Measurements from ENCODE around the gene TAS2R40. TPM values are rescaled to one million over a fixed set of nuclear protein-coding genes. Genes with fewer than 3 reads are reported as not detected.
"Not testable (repeated sequence)": the region's sequence is repeated elsewhere in the genome, so short reads cannot be mapped to it uniquely, and the experiment has no call there.

Gene TAS2R40
- not detected for polyA plus RNA-seq (ENCODE audit: insufficient read length)
- long read RNA-seq, donor 1 = 0 reads
- long read RNA-seq, donor 2 = 0 reads
- long read RNA-seq, donor 3 = 0 reads
- long read RNA-seq, donor 4 = 0 reads
- long read RNA-seq, donor 5 = 0 reads
- long read RNA-seq, donor 6 = 0 reads
- long read RNA-seq, donor 7 = 0 reads
- long read RNA-seq, donor 8 = 0 reads

- no peak for DNase-seq
Measured at GRCh38 chr7:143221737-143222136, at the start of gene TAS2R40. Gene TAS2R40, plus strand, starts transcription at chr7:143222037. Its CDS starts 42 bp downstream, at chr7:143222079.

DNA sequence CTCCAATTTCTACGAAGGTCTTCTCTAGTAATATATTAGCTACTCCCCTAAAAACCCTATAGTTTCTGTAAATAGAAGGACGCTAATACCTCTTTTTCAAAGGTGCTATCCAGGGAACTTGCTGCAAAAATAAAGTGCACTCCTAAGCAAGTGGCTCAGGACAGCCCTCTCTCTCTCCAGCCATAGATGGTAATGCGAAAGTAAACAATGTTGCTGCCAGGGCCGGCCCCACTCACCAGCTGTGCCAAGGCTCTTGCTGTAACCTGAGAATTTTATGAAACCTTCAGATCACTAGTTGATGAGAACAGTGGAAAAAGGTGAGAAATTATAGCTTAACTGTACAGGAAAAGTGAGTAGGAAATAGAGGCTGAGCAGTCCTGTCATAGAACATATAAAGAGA is 49.5 kb upstream of the TAS2R40 start:
- peak; percentile 5 for DNase-seq

DNA sequence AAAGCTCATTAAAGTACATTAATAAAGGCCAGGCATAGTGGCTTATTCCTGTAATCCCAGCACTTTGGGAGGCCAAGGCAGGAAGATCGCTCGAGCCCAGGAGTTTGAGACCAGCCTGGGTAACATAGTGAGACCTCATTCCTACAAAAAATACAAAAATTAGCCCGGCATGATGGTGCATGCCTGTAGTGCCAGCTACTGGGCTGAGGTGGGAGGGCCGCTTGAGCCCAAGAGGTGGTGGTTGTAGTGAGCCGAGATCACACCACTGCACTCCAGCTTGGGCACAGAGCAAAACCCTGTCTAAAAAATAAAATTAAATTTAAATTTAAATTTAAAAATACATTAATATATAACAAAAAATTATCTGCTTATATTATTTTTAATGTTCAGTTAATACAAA is 45.7 kb upstream of the TAS2R40 start:
- DNase-seq = no peak

DNA sequence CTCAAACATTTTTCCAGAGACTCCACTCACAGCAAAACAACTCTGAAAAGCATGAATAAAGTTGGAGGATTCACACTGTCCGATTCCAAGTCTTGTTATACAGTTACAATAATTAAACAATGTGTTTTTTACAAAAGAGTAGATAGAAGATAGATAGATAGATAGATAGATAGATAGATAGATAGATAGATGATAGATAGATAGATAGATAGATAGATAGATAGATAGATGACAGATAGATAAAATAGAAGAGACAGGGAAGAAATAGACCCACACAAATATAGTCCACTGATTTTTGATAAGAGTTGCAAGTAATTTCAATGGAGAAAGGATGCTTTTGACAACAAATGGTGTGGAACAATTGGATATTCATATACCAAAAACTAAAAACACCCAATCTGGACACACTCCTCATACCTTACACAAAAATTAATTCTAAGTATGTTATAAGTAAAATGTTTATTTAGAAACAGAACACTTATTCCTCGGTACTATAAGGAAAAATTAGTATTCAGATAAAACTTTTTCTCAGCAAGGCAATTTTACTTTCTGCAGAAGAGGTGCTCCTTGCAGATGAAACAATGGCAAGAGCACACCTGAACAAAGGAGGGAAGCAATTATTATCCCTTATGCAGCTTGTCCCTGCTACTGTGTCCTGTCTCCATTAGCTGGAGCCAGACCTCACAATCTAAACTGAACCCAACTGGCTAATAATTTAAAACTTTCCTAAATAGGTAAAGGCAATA is 44.3 kb upstream of the TAS2R40 start:
- DNase-seq = no peak

- DNase-seq = not testable (repeated sequence)
Measured at GRCh38 chr7:143180771-143181170, 41.1 kb upstream of the TAS2R40 start.

DNA sequence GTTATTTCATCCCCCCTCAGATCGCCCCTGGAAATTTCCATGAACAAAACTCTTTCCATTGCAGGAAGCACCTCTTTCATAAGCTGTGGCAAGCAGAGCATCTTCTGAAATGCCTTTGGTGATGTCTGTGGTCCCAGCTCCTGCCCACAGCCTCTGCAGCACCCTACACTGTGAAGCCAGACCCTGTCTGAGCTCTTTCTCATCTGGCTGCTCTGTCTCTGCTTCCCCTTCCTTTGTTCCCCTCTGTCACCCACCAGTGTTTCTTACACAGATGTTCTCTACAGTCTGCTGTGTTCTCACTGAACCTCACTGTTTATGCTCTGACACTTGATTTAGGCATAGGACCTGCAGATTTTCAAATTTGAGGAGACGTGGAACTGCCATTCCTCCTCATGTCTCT is 40.5 kb upstream of the TAS2R40 start:
- no peak for DNase-seq

DNA sequence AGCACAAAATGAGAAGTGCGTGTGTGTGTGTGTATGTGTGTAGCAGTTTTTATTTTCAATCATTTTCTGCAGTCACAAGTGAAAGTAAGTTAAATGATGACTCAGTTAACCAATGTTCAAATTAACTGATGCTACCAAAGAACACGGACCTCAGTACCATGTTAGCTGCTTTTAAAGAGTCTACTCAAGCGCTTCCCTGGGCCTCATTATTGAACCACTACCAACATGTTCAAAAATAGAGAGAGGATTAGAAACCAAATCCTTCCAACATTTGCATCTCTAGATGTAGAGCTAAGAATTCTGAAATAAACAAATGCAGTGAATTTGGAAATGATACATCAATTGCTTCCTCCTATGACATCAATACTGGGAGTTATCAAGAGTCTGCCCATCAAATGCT is 38.8 kb upstream of the TAS2R40 start, which contains the start of gene TAS2R39:
TSS of gene TAS2R39 (plus strand) at position 396 of the 400 bp plus-strand sequence. CDS start at position 396, 0 bp downstream.
- no peak for DNase-seq

DNA sequence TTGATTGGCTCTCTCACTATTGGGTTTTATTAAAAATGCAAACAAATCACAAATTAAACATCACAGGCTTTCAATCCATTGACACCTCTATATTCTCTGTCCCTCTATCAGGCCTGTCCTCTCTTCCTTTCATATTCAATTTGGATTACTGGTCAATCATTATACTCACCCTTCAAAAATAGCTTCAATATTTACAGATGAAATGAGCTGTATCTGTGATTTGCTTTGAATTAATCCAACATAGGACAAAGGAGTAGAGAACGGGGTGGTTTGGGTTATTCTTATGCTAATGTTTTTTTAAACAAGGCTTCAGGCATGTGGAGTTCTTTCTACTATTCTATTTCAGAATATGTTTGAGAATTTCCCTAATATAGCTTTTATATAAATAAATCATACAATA is 36.3 kb upstream of the TAS2R40 start:
- no peak for DNase-seq

- DNase-seq = no peak
Measured at GRCh38 chr7:143188994-143189393, 32.8 kb upstream of the TAS2R40 start.

DNA sequence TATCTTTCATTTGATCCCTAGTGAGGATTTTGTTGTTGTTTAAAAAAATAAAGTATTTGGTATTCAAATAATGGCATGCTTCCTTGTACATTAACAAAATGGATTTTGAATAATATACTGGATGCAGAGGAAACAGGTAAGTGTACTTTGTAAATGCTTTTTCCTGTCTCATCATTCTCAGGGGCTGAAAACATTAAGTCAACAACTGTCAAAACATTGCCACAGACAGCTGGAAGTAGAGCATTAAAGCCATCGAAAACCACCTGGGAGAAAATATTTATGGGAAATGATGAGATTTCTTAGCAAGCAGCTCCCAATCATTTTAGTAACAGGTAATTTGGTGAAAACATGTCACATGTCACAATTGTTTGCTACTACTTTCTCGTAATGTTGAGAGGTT is 28.0 kb upstream of the TAS2R40 start:
- DNase-seq = no peak

DNA sequence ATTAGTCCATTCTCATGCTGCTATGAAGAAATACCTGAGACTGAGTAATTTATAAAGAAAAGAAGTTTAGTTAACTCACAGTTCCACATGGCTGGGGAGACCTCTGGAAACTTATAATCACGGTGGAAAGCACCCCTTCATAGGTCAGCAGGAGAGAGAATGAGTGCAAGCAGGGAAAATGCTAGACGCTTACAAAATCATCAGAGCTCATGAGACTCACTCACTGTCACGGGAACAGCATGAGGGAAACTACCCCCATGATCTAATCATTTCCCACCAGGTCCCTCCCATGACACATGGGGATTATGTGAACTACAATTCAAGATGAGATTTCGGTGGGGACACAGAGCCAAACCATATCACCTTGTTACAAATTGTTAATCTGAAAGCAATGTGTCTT is 22.8 kb upstream of the TAS2R40 start:
- no peak for DNase-seq

GRCh38 chr7:143202161-143202560 is 19.7 kb upstream of the TAS2R40 start:
- DNase-seq = no peak

DNA sequence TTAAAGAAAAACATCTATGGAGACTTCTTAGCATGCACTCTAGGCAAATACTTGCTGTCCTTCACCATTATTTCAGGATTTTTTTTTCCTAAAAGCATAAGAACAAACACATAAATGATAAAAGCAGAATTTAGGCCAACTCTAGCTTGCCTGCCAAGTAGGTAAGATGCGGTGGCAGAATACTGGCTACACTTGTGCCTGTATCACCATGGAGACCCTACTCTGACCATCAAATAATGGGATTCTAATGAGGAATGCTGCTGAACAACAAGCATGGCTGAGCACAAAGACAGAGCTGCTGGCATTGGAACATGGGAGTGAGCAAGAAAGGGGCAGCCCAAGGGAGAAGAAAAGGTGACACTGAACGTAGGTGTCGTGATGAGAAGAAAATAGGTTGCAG is 18.5 kb upstream of the TAS2R40 start:
- no peak for DNase-seq

- no peak for DNase-seq
Measured at GRCh38 chr7:143205560-143206293, 16.1 kb upstream of the TAS2R40 start.

DNA sequence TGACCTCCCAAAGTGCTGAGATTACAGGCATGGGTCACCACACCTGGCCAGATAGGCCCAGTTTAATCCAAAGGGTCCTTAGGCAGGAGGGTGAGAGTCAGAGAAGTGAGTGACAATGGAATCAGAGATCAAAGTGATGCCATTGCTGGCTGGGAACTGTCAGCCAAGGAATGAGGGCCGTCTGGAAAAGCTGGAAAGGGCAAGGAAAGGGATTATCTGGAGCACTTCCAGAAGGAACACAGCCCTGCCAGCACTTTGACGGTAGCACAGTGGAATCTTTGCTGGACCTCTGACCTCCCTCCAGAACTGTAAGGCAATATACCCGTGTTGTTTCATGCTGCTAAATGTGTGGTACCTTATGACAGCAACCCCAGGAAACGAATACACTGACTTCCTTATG is 11.3 kb upstream of the TAS2R40 start:
- DNase-seq = no peak

DNA sequence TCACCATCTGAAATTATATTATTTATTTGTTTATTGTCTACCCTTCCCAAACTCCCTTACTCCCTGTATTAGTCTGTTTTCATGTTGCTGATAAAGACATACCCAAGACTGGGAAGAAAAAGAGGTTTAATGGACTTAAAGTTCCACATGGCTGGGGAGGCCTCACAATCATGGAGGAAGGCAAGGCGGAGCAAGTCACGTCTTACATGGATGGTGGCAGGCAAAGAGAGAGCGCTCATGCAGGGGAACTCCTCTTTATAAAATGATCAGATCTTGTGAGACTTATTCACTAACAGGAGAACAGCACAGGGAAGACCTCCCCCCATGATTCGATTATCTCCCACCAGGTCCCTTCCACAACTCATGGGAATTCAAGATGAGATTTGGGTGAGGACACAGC is 8.4 kb upstream of the TAS2R40 start:
- DNase-seq = not testable (repeated sequence)

- DNase-seq = peak; percentile 86
Measured at GRCh38 chr7:143214789-143215679, 6.8 kb upstream of the TAS2R40 start.

- DNase-seq = no peak
Measured at GRCh38 chr7:143216151-143216550, 5.7 kb upstream of the TAS2R40 start.

GRCh38 chr7:143216686-143217085 is 5.2 kb upstream of the TAS2R40 start:
- no peak for DNase-seq

- DNase-seq = no peak
Measured at GRCh38 chr7:143217806-143218205, 4.0 kb upstream of the TAS2R40 start.

DNA sequence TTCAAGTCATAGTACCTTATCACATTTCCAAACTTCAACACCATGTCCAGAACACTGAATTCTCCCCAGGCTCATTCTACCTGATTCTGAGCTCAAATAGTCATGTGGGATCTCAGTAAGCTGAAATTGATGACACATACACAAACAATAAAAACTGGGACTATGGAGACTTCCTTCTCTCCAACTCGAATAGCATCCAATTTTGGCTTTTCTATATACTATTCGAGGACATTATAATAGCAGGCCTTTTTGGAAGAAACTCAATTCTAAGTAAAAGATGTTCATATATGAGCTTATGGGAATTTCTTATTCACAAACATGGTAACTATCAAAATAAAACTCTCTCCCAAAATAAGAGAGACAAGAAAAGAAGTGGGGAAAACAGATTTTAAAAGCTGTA is 551 bp upstream of the TAS2R40 start:
- DNase-seq = no peak

- no peak for DNase-seq
Measured at GRCh38 chr7:143222782-143223181, 945 bp downstream of the TAS2R40 start.

All from left kidney (tissue), 8 donors.